K562 (cell line): ENCODE results near the gene PODN. TPM values are rescaled to one million over a fixed set of nuclear protein-coding genes. Genes with fewer than 3 reads are reported as not detected.

Experiments
- ATAC-seq: fragments of 200-7000 bp; cut with Tn5 transposase; 3 replicates; pipeline ENCODE4 v1.9.1; 2020; ENCODE audit warnings: moderate library complexity
- BruUV-seq: library from RNA; stranded (reverse); fragments of 400-500 nt; replicated peaks from 2 replicates; lab custom pipeline; 2021; lab: Mats Ljungman, UMichigan
- CTCF ChIA-PET: fragments of 300-600 bp; formaldehyde crosslinking; extraction: SDS; loops from one replicate; lab custom pipeline; 2021; ENCODE audit warnings: low intra/inter-chr PET ratio; lab: Yijun Ruan, JAX
- POLR2A ChIA-PET: fragments of 300-600, 350-650 bp; sonication (Branson Sonifier 250); formaldehyde crosslinking; extraction: SDS; loops from one replicate; lab custom pipeline; 2021; ENCODE audit warnings: antibody characterized with exemption, inconsistent platforms; lab: Yijun Ruan, JAX
- DNase-seq, 4 experiments: peaks; one replicate each; pipeline versions ENCODE4 v3.0.0 to v3.0.0-alpha.2; 2011 to 2018; ENCODE audit warnings: low spot score in 3 of 4, mixed read lengths in 3 of 4; ENCODE audit errors: extremely low read depth in 1 of 4
- FAIRE-seq: peaks from 2 replicates; lab custom pipeline; 2011; peaks lifted over from hg19 to GRCh38; lab: Jason Lieb, UNC
- H2AFZ ChIP-seq: 2 replicates; pipeline ENCODE4 v1.6.0; 2011; ENCODE audit warnings: low read depth, low read length, control low read depth, inconsistent platforms
- H3K27ac ChIP-seq: fragments of 200-600 bp; 3 replicates; pipeline ENCODE4 v1.8.0; 2011; ENCODE audit warnings: low read depth, mild to moderate bottlenecking, control low read depth, inconsistent platforms, low read length, moderate library complexity, mixed read lengths; ENCODE audit errors: extremely low read depth
- H3K27me3 ChIP-seq, 2 experiments: fragments of 300-600 bp in 1 of 2; 2 replicates in 1 of 2; 3 replicates in 1 of 2; pipeline versions ENCODE4 v1.6.0 to v1.8.0; 2011; ENCODE audit warnings: inconsistent platforms in 2 of 2, low read length in 2 of 2, mild to moderate bottlenecking in 1 of 2, mixed read lengths in 1 of 2, moderate library complexity in 1 of 2; ENCODE audit not compliant: control insufficient read depth in 2 of 2, insufficient read depth in 2 of 2
- H3K36me3 ChIP-seq: fragments of 300-600 bp; 3 replicates; pipeline ENCODE4 v1.8.0; 2011; ENCODE audit warnings: mild to moderate bottlenecking, low read length, inconsistent platforms; ENCODE audit not compliant: control insufficient read depth, insufficient read depth
- H3K4me1 ChIP-seq, 2 experiments: fragments of 200-600 bp in 1 of 2; replicated peaks in 1 of 2; 2 replicates in 1 of 2; 3 replicates in 1 of 2; pipeline versions ENCODE4 v1.5.1 to v1.8.0; 2011; ENCODE audit warnings: inconsistent platforms in 2 of 2, low read length in 2 of 2, mild to moderate bottlenecking in 1 of 2, mixed read lengths in 1 of 2, moderate library complexity in 1 of 2; ENCODE audit not compliant: control insufficient read depth in 2 of 2, insufficient read depth in 2 of 2
- H3K4me2 ChIP-seq: 2 replicates; pipeline ENCODE4 v1.6.1; 2011; ENCODE audit warnings: low read length, control low read depth, inconsistent platforms, mixed read lengths; ENCODE audit not compliant: insufficient read depth
- H3K4me3 ChIP-seq: fragments of 200-600 bp; sonication (generic), shearing (Covaris generic); 2 replicates; pipeline ENCODE4 v1.5.1; 2016; ENCODE audit warnings: control low read depth, inconsistent platforms
- H3K79me2 ChIP-seq: fragments of 200-600 bp; 3 replicates; pipeline ENCODE4 v1.8.0; 2011; ENCODE audit warnings: low read length, inconsistent platforms; ENCODE audit not compliant: control insufficient read depth, insufficient read depth
- H3K9ac ChIP-seq, 2 experiments: 2 replicates each; pipeline versions ENCODE4 v1.6.0 to v1.6.1; 2011; ENCODE audit warnings: low read depth in 2 of 2, low read length in 2 of 2, control low read depth in 1 of 2, inconsistent platforms in 1 of 2, mild to moderate bottlenecking in 1 of 2, mixed read lengths in 1 of 2; ENCODE audit not compliant: insufficient read depth in 1 of 2
- H3K9me1 ChIP-seq: one replicate; pipeline ENCODE4 v1.6.0; 2011; ENCODE audit warnings: inconsistent platforms, mild to moderate bottlenecking, low read length, moderate library complexity; ENCODE audit not compliant: control insufficient read depth, insufficient read depth
- H3K9me3 ChIP-seq: replicated peaks from 2 replicates; pipeline ENCODE4 v1.5.1; 2011; ENCODE audit warnings: low read depth, low read length, inconsistent platforms; ENCODE audit not compliant: control insufficient read depth, insufficient read depth
- H4K20me1 ChIP-seq: replicated peaks from 2 replicates; pipeline ENCODE4 v1.6.1; 2011; ENCODE audit warnings: low read length, inconsistent platforms, mixed read lengths; ENCODE audit not compliant: control insufficient read depth, insufficient read depth
- BCOR ChIP-seq: fragments of 450-650 bp; IDR thresholded peaks from 2 replicates; pipeline ENCODE4 v1.6.1; 2016
- CBX1 ChIP-seq: sonication (generic); IDR thresholded peaks from 2 replicates; pipeline ENCODE4 v1.6.1; 2016; ENCODE audit warnings: antibody characterized with exemption, low read depth, mild to moderate bottlenecking
- ELK1 ChIP-seq: sonication (generic); formaldehyde crosslinking; IDR thresholded peaks from 2 replicates; pipeline ENCODE4 v1.8.1; 2022; ENCODE audit warnings: missing genetic modification reagents
- HDAC2 ChIP-seq: fragments of 450-650 bp; IDR thresholded peaks from 2 replicates; pipeline ENCODE4 v1.6.1; 2016; ENCODE audit warnings: mild to moderate bottlenecking
- HSF4 ChIP-seq: fragments of 250-450 bp; sonication (Bioruptor Pico); IDR thresholded peaks from 2 replicates; pipeline ENCODE4 v2.1.2; 2022; ENCODE audit warnings: mild to moderate bottlenecking, moderate library complexity, borderline replicate concordance
- PML ChIP-seq: IDR thresholded peaks from 2 replicates; pipeline ENCODE4 v1.6.1; 2012; ENCODE audit warnings: low read length, inconsistent platforms
- RCOR1 ChIP-seq, 2 experiments: IDR thresholded peaks; 2 replicates each; pipeline ENCODE4 v1.6.1; 2012; ENCODE audit warnings: low read depth in 2 of 2, low read length in 2 of 2, borderline replicate concordance in 1 of 2, improper control_type of control experiment in 1 of 2
- SIRT6 ChIP-seq: IDR thresholded peaks from one replicate; pipeline ENCODE4 v1.6.1; 2012; ENCODE audit warnings: low read depth, mild to moderate bottlenecking, control low read depth, inconsistent platforms, low read length, moderate library complexity
- SMARCA5 ChIP-seq: fragments of 450-650 bp; IDR thresholded peaks from 2 replicates; pipeline ENCODE4 v1.6.1; 2016
- SNAPC5 ChIP-seq: fragments of 250-450 bp; sonication (Bioruptor Pico); IDR thresholded peaks from 2 replicates; pipeline ENCODE4 v1.8.0; 2021; ENCODE audit warnings: moderate library complexity, mild to moderate bottlenecking, inconsistent platforms
- SNRNP70 ChIP-seq: fragments of 200-400 bp; formaldehyde crosslinking; optimal IDR thresholded peaks from 2 replicates; pipeline ENCODE3; 2017; ENCODE audit warnings: low read depth, low read length
- ZNF165 ChIP-seq: fragments of 250-450 bp; sonication (Bioruptor Pico); IDR thresholded peaks from 2 replicates; pipeline ENCODE4 v1.4.0; 2020; ENCODE audit warnings: borderline replicate concordance
- ZNF280B ChIP-seq: fragments of 250-450 bp; sonication (Bioruptor Pico); IDR thresholded peaks from 2 replicates; pipeline ENCODE4 v1.5.1; 2021; ENCODE audit warnings: mild to moderate bottlenecking
- WGBS: fragments of 100-300 bp; shearing (Covaris generic); methylation state at CpG from one replicate; pipeline ENCODE4 v1.1.6; 2016; ENCODE audit warnings: low coverage, mixed read lengths; ENCODE audit not compliant: insufficient coverage; ENCODE audit errors: missing lambda C conversion rate; 5-methylcytosine and 5-hydroxymethylcytosine counted together
- in situ Hi-C: fragments of 300-500 bp; cut with MboI; formaldehyde crosslinking; loops from 4 replicates; pipeline ENCODE4 v1.15.0; 2018; ENCODE audit warnings: inconsistent platforms, mixed read lengths
- intact Hi-C: fragments of 100-400 bp; cut with micrococcal nuclease; formaldehyde crosslinking; loops from 2 replicates; pipeline ENCODE4 v1.14.2; 2022
- polyA plus RNA-seq, 8 experiments: library from polyadenylated mRNA; depleted of rRNA in 4 of 8; stranded (reverse) in 5 of 8; unstranded in 3 of 8; fragments of >200 nt; fragmentation: Nextera tagmentation in 2 of 8; fragmentation: Illumina TruSeq in 1 of 8; extraction: Ambion mirVana in 2 of 8; extraction: Trizol in 1 of 8; gene quantifications; 2 replicates each; pipeline versions ENCODE4 v1.2.1 to v1.2.3, GENCODE V29; 2011 to 2014; ENCODE audit warnings: inconsistent platforms in 1 of 8, missing spikeins in 1 of 8
- total RNA-seq, 7 experiments: library from RNA; depleted of rRNA in 6 of 7; stranded (reverse); fragments of >200 nt in 6 of 7; fragmentation: Illumina TruSeq in 2 of 7; extraction: Trizol in 2 of 7; gene quantifications; 2 replicates each; pipeline versions ENCODE4 v1.2.1 to v1.2.3, GENCODE V29; 2011 to 2021; ENCODE audit warnings: low replicate concordance in 1 of 7

The PODN gene
- total and polyA plus RNA-seq, 9 of the 15 experiments (the other 6 are each of a cell fraction or from before 2014, with no cell fraction given) = not detected

GRCh38 chr1:53132176-53132575 is 70.2 kb downstream of the PODN start:
- DNase-seq (no peak), FAIRE-seq (no peak), ATAC-seq (no peak)
- WGBS = 11% methylated on average over 8 of the region's 8 CpGs
- Histone ChIP-seq H4K20me1 (no peaks in the 10 kb centered on the region), H3K79me2 (no peaks in the 10 kb centered on the region), H3K27ac (no peak overlapping the region), H2AFZ (no peak overlapping the region), H3K27me3 (peaks cover 10 to 38% of the 10 kb centered on the region in 2 experiments; a peak in 4 of 5 replicates), H3K9me1 (no peaks in the 10 kb centered on the region), H3K36me3 (no peaks in the 10 kb centered on the region), H3K4me2 (no peak overlapping the region), H3K4me1 (peaks cover 0 to 9% of the 10 kb centered on the region in 2 experiments; a peak in 4 of 5 replicates), H3K4me3 (no peak overlapping the region), H3K9me3 (0 out of 2 replicates have a peak, but pooled peaks cover 1% of the 10 kb centered on the region), H3K9ac (no peak overlapping the region)
- POLR2A ChIA-PET = interaction anchor here (0.7 to 1.4 kb wide), 5 partner anchors 12 to 27 kb away, joined by 3 to 4 read pairs (median 4); no protein-coding TSS in a partner anchor
- in situ Hi-C loops = no loop called here
- no TSS peak for BruUV-seq
- CTCF ChIA-PET = no interaction called here
- TF ChIP-seq SNRNP70 = no peak
- intact Hi-C loops = no loop called here

GRCh38 chr1:53133261-53134041 is 71.4 kb downstream of the PODN start:
- intact Hi-C loops = no loop called here
- Histone ChIP-seq H3K4me2 (no peak overlapping the region), H3K27ac (no peak overlapping the region), H3K36me3 (no peaks in the 10 kb centered on the region), H3K79me2 (no peaks in the 10 kb centered on the region), H3K9me3 (peaks cover 6% of the 10 kb centered on the region), H3K9ac (no peak overlapping the region), H4K20me1 (no peaks in the 10 kb centered on the region), H3K4me1 (peaks cover 0 to 9% of the 10 kb centered on the region in 2 experiments; a peak in 4 of 5 replicates), H3K9me1 (no peaks in the 10 kb centered on the region), H3K4me3 (no peak overlapping the region), H2AFZ (no peak overlapping the region), H3K27me3 (peaks cover 2 to 26% of the 10 kb centered on the region in 2 experiments; a peak in 3 of 5 replicates)
- ATAC-seq (no peak), DNase-seq (no peak), FAIRE-seq (no peak)
- POLR2A ChIA-PET = interaction anchor here (0.6 to 0.9 kb wide), 4 partner anchors 12 to 312 kb away, joined by 3 to 4 read pairs (median 4); no protein-coding TSS in a partner anchor
- CTCF ChIA-PET = no interaction called here
- in situ Hi-C loops = no loop called here
- BruUV-seq = no TSS peak
- 5% methylated on average over 9 of the region's 9 CpGs for WGBS
- TF ChIP-seq ZNF280B (no peak), RCOR1 (IDR thresholded peaks at IDR 0.05; ENCODE audit: borderline replicate concordance in 1 of 2, low read depth in 2 of 2, low read length in 2 of 2) (peak in 1 of 2 experiments; percentile 38; a peak in 1 of 4 replicates), CBX1 (peak; percentile 36; the same call in 1 of the 2 replicates), ELK1 (CRISPR knock-in tag) (no peak), ZNF165 (no peak), HDAC2 (peak; percentile 65; the same call in 1 of the 2 replicates), SMARCA5 (peak; percentile 60; the same call in 1 of the 2 replicates), HSF4 (CRISPR knock-in tag) (no peak), PML (no peak), SNAPC5 (CRISPR knock-in tag) (no peak), SIRT6 (no peak), BCOR (peak; percentile 89)
